IMR-90 (cell line): ENCODE results near the gene SLIT1. TPM values are rescaled to one million over a fixed set of nuclear protein-coding genes. Genes with fewer than 3 reads are reported as not detected.

ENCODE experiments used
- ATAC-seq: fragments of 200-7000 bp; cut with Tn5 transposase; 2 replicates; pipeline ENCODE4 v1.9.1; 2020; ENCODE audit warnings: low read depth, mild to moderate bottlenecking, moderate library complexity
- BruUV-seq: library from RNA; stranded (reverse); fragments of 400-500 nt; replicated peaks from 2 replicates; lab custom pipeline; 2021; lab: Mats Ljungman, UMichigan
- CTCF ChIA-PET: fragments of 300-600 bp; formaldehyde crosslinking; extraction: SDS; loops from one replicate; lab custom pipeline; 2021; ENCODE audit warnings: antibody characterized with exemption; lab: Yijun Ruan, JAX
- POLR2A ChIA-PET: fragments of 300-600 bp; sonication (Branson Sonifier 250); formaldehyde crosslinking; loops from one replicate; lab custom pipeline; 2022; ENCODE audit warnings: antibody characterized with exemption; ENCODE audit not compliant: unreplicated experiment; lab: Charles Lee
- DNase-seq: peaks from one replicate; pipeline ENCODE4 v3.0.0; 2013
- H2AFZ ChIP-seq: replicated peaks from 2 replicates; pipeline ENCODE3; 2013; ENCODE audit warnings: low read length, mild to moderate bottlenecking; ENCODE audit not compliant: poor library complexity
- H2AK5ac ChIP-seq: 2 replicates; pipeline ENCODE4 v1.6.1; 2013; ENCODE audit warnings: low read depth, low read length, inconsistent platforms
- H2AK9ac ChIP-seq: replicated peaks from 2 replicates; pipeline ENCODE3; 2013; ENCODE audit warnings: mild to moderate bottlenecking, low read depth, low read length, moderate library complexity; ENCODE audit not compliant: poor library complexity
- H2BK120ac ChIP-seq: 2 replicates; pipeline ENCODE4 v1.6.1; 2013; ENCODE audit warnings: low read depth, low read length, inconsistent platforms
- H2BK15ac ChIP-seq: 3 replicates; pipeline ENCODE4 v1.6.1; 2013; ENCODE audit warnings: low read depth, low read length, inconsistent platforms
- H2BK20ac ChIP-seq: 2 replicates; pipeline ENCODE4 v1.6.1; 2013; ENCODE audit warnings: low read depth, mild to moderate bottlenecking, inconsistent platforms, low read length, moderate library complexity
- H2BK5ac ChIP-seq: 2 replicates; pipeline ENCODE4 v1.6.1; 2013; ENCODE audit warnings: mild to moderate bottlenecking, low read depth, low read length, inconsistent platforms; ENCODE audit not compliant: poor library complexity, severe bottlenecking
- H3K14ac ChIP-seq: replicated peaks from 2 replicates; pipeline ENCODE4 v1.6.1; 2013; ENCODE audit warnings: low read depth, low read length, inconsistent platforms
- H3K18ac ChIP-seq: 2 replicates; pipeline ENCODE4 v1.6.1; 2013; ENCODE audit warnings: low read depth, low read length, control low read depth
- H3K23ac ChIP-seq: 2 replicates; pipeline ENCODE4 v1.6.1; 2013; ENCODE audit warnings: low read depth, low read length, inconsistent platforms
- H3K27ac ChIP-seq: 2 replicates; pipeline ENCODE4 v1.5.1; 2013; ENCODE audit warnings: mild to moderate bottlenecking, control low read depth, low read length; ENCODE audit not compliant: insufficient read depth
- H3K27me3 ChIP-seq: 2 replicates; pipeline ENCODE4 v1.6.1; 2013; ENCODE audit warnings: low read length; ENCODE audit not compliant: control insufficient read depth, insufficient read depth
- H3K36me3 ChIP-seq: 2 replicates; pipeline ENCODE4 v1.6.1; 2013; ENCODE audit warnings: low read length, mixed read lengths; ENCODE audit not compliant: control insufficient read depth, insufficient read depth
- H3K4ac ChIP-seq: 2 replicates; pipeline ENCODE4 v1.6.1; 2013; ENCODE audit warnings: low read depth, low read length, inconsistent platforms
- H3K4me1 ChIP-seq: 2 replicates; pipeline ENCODE4 v1.6.1; 2013; ENCODE audit warnings: low read length, mixed read lengths; ENCODE audit not compliant: control insufficient read depth, insufficient read depth
- H3K4me2 ChIP-seq: 2 replicates; pipeline ENCODE4 v1.6.1; 2013; ENCODE audit warnings: low read depth, mild to moderate bottlenecking, control low read depth, low read length, moderate library complexity
- H3K4me3 ChIP-seq: 2 replicates; pipeline ENCODE4 v1.5.1; 2013; ENCODE audit warnings: low read depth, mild to moderate bottlenecking, control low read depth, low read length, moderate library complexity; ENCODE audit not compliant: insufficient read depth
- H3K56ac ChIP-seq: 2 replicates; pipeline ENCODE4 v1.6.1; 2013; ENCODE audit warnings: low read length, inconsistent platforms; ENCODE audit not compliant: insufficient read depth; ENCODE audit errors: extremely low read depth
- H3K79me1 ChIP-seq, 2 experiments: 2 replicates each; pipeline ENCODE4 v1.6.1; 2013; ENCODE audit warnings: low read length in 2 of 2, inconsistent platforms in 1 of 2, low read depth in 1 of 2
- H3K9ac ChIP-seq: 2 replicates; pipeline ENCODE4 v1.6.1; 2013; ENCODE audit warnings: low read depth, low read length, control low read depth
- H3K9me1 ChIP-seq: 2 replicates; pipeline ENCODE4 v1.6.1; 2013; ENCODE audit warnings: low read length, inconsistent platforms; ENCODE audit not compliant: insufficient read depth
- H3K9me3 ChIP-seq: 2 replicates; pipeline ENCODE4 v1.6.1; 2013; ENCODE audit warnings: low read length; ENCODE audit not compliant: control insufficient read depth, insufficient read depth
- H4K20me1 ChIP-seq: 2 replicates; pipeline ENCODE4 v1.6.1; 2013; ENCODE audit warnings: low read length, inconsistent platforms; ENCODE audit not compliant: insufficient read depth
- H4K5ac ChIP-seq: 2 replicates; pipeline ENCODE4 v1.6.1; 2013; ENCODE audit warnings: mild to moderate bottlenecking, low read depth, low read length, control low read depth
- H4K8ac ChIP-seq, 2 experiments: 2 replicates each; pipeline ENCODE4 v1.6.1; 2013; ENCODE audit warnings: low read depth in 2 of 2, low read length in 2 of 2, control low read depth in 1 of 2, inconsistent platforms in 1 of 2
- H4K91ac ChIP-seq: 2 replicates; pipeline ENCODE4 v1.6.1; 2013; ENCODE audit warnings: low read depth, low read length, inconsistent platforms; ENCODE audit not compliant: insufficient read depth
- BHLHE40 ChIP-seq: fragments of 150-350 bp; IDR thresholded peaks from 2 replicates; pipeline ENCODE4 v1.6.1; 2016; ENCODE audit warnings: mild to moderate bottlenecking, low read depth, low read length
- CEBPB ChIP-seq: IDR thresholded peaks from 2 replicates; pipeline ENCODE4 v1.6.1; 2012; ENCODE audit warnings: low read depth, low read length, improper control_type of control experiment
- CHD1 ChIP-seq: IDR thresholded peaks from 2 replicates; pipeline ENCODE4 v1.6.1; 2012; ENCODE audit warnings: low read depth, low read length, improper control_type of control experiment
- CTCF ChIP-seq: conservative IDR thresholded peaks from 2 replicates; pipeline ENCODE4 v1.5.1; 2012; ENCODE audit warnings: mild to moderate bottlenecking, low read depth, low read length, improper control_type of control experiment
- FOS ChIP-seq: fragments of 150-350 bp; IDR thresholded peaks from 2 replicates; pipeline ENCODE4 v1.6.1; 2016; ENCODE audit warnings: low read depth, low read length
- MAFK ChIP-seq: IDR thresholded peaks from 2 replicates; pipeline ENCODE4 v1.6.1; 2012; ENCODE audit warnings: low read depth, low read length, improper control_type of control experiment
- MAZ ChIP-seq: IDR thresholded peaks from 2 replicates; pipeline ENCODE4 v1.6.1; 2012; ENCODE audit warnings: low read depth, mild to moderate bottlenecking, low read length, improper control_type of control experiment, moderate library complexity, borderline replicate concordance
- MXI1 ChIP-seq: IDR thresholded peaks from 2 replicates; pipeline ENCODE4 v1.6.1; 2012; ENCODE audit warnings: low read depth, mild to moderate bottlenecking, low read length, moderate library complexity, borderline replicate concordance
- NFE2L2 ChIP-seq: fragments of 150-350 bp; IDR thresholded peaks from 2 replicates; pipeline ENCODE4 v1.6.1; 2016; ENCODE audit warnings: low read depth, mild to moderate bottlenecking, low read length
- POLR2A ChIP-seq: IDR thresholded peaks from 2 replicates; pipeline ENCODE4 v1.6.1; 2012; ENCODE audit warnings: mild to moderate bottlenecking, low read depth, low read length
- RAD21 ChIP-seq: IDR thresholded peaks from 2 replicates; pipeline ENCODE4 v1.6.1; 2012; ENCODE audit warnings: low read length, improper control_type of control experiment
- RCOR1 ChIP-seq: IDR thresholded peaks from 2 replicates; pipeline ENCODE4 v1.6.1; 2012; ENCODE audit warnings: mild to moderate bottlenecking, low read length, improper control_type of control experiment; ENCODE audit not compliant: insufficient replicate concordance
- RFX5 ChIP-seq: IDR thresholded peaks from 2 replicates; pipeline ENCODE4 v1.8.0; 2012; ENCODE audit warnings: low read depth, mild to moderate bottlenecking, low read length, moderate library complexity
- SMC3 ChIP-seq: fragments of 150-350 bp; IDR thresholded peaks from 2 replicates; pipeline ENCODE4 v1.6.1; 2016; ENCODE audit warnings: low read depth, mild to moderate bottlenecking, antibody characterized with exemption, low read length, moderate library complexity
- WGBS, 2 experiments: methylation state at CpG; one replicate each; pipeline versions ENCODE4 v1.1.5 to v1.1.7; 2013; ENCODE audit warnings: missing lambda C conversion rate in 2 of 2; ENCODE audit not compliant: insufficient read length in 1 of 2; ENCODE audit errors: extremely low coverage in 2 of 2; 5-methylcytosine and 5-hydroxymethylcytosine counted together
- dilution Hi-C: fragments of 300-500 bp; cut with HindIII; formaldehyde crosslinking; loops from one replicate; pipeline ENCODE4 v1.14.3; 2018; ENCODE audit warnings: low sequenced_read_pairs; ENCODE audit not compliant: unreplicated experiment
- in situ Hi-C: fragments of 300-500 bp; cut with MboI; formaldehyde crosslinking; loops from 3 replicates; pipeline ENCODE4 v1.14.3; 2019; ENCODE audit warnings: low sequenced_read_pairs, inconsistent platforms, mixed read lengths
- intact Hi-C: fragments of 100-400 bp; cut with micrococcal nuclease; formaldehyde crosslinking; loops from 2 replicates; pipeline ENCODE4 v1.10.0; 2022
- polyA plus RNA-seq, 3 experiments: library from polyadenylated mRNA; depleted of rRNA; stranded (reverse); fragments of >200 nt; gene quantifications; 2 replicates each; pipeline ENCODE4 v1.2.3, GENCODE V29; 2012; ENCODE audit warnings: low replicate concordance in 1 of 3
- total RNA-seq: library from RNA; depleted of rRNA; stranded (reverse); fragments of >200 nt; gene quantifications from 2 replicates; pipeline ENCODE4 v1.2.3, GENCODE V29; 2012
- TF ChIP-seq, protein P1 (sequence below): fragments of 150-350 bp; IDR thresholded peaks from 2 replicates; pipeline ENCODE4 v1.6.1; 2016; ENCODE audit warnings: low read depth, mild to moderate bottlenecking, low read length, moderate library complexity, borderline replicate concordance
- TF ChIP-seq, protein P2 (sequence below): fragments of 150-350 bp; IDR thresholded peaks from 2 replicates; pipeline ENCODE4 v1.6.1; 2017; ENCODE audit warnings: mild to moderate bottlenecking, antibody characterized with exemption, low read length, low read depth

The SLIT1 gene
- total and polyA plus RNA-seq, 2 of the 4 experiments (the other 2 are of a cell fraction), result under 0.01 TPM

GRCh38 chr10:96982149-96982930, 203.4 kb downstream of the SLIT1 start:
- Histone ChIP-seq H3K9me3 (no peaks in the 10 kb centered on the region), H2BK5ac (no peak overlapping the region), H4K20me1 (no peaks in the 10 kb centered on the region), H2BK15ac (no peak overlapping the region), H3K4me2 (no peak overlapping the region), H3K9me1 (no peaks in the 10 kb centered on the region), H3K36me3 (peaks cover 12% of the 10 kb centered on the region), H2BK20ac (no peak overlapping the region), H2AFZ (no peak overlapping the region), H3K14ac (no peak overlapping the region), H4K5ac (no peak overlapping the region), H3K9ac (no peak overlapping the region), H2BK120ac (no peak overlapping the region), H4K91ac (no peak overlapping the region), H2AK5ac (no peak overlapping the region), H3K23ac (no peak overlapping the region), H3K56ac (no peak overlapping the region), H3K79me1 (no peaks in the 10 kb centered on the region), H2AK9ac (no peak overlapping the region), H3K18ac (no peak overlapping the region), H3K4ac (no peak overlapping the region), H3K27ac (no peak overlapping the region), H3K4me1 (no peaks in the 10 kb centered on the region), H4K8ac (no peak overlapping the region), H3K27me3 (no peaks in the 10 kb centered on the region), H3K4me3 (no peak overlapping the region)
- dilution Hi-C loops, result no loop called here
- ChIA-PET POLR2A (no interaction called here), CTCF (no interaction called here)
- in situ Hi-C loops, result no loop called here
- WGBS, 2 experiments, result 89% methylated on average over 4 of the region's 12 CpGs; no CpG with 5 or more reads in 1 of the 2 experiments
- TF ChIP-seq MAZ (no peak), RCOR1 (no peak), BHLHE40 (no peak), SMC3 (no peak), CTCF (no peak), MXI1 (no peak), RAD21 (no peak), NFE2L2 (no peak), MAFK (no peak), FOS (no peak), RFX5 (no peak), POLR2A (no peak), CEBPB (no peak), CHD1 (no peak)
- TF ChIP-seq, protein P1, sequence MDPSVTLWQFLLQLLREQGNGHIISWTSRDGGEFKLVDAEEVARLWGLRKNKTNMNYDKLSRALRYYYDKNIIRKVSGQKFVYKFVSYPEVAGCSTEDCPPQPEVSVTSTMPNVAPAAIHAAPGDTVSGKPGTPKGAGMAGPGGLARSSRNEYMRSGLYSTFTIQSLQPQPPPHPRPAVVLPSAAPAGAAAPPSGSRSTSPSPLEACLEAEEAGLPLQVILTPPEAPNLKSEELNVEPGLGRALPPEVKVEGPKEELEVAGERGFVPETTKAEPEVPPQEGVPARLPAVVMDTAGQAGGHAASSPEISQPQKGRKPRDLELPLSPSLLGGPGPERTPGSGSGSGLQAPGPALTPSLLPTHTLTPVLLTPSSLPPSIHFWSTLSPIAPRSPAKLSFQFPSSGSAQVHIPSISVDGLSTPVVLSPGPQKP, result no peak
- TF ChIP-seq, protein P2, sequence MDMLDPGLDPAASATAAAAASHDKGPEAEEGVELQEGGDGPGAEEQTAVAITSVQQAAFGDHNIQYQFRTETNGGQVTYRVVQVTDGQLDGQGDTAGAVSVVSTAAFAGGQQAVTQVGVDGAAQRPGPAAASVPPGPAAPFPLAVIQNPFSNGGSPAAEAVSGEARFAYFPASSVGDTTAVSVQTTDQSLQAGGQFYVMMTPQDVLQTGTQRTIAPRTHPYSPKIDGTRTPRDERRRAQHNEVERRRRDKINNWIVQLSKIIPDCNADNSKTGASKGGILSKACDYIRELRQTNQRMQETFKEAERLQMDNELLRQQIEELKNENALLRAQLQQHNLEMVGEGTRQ, result no peak
- intact Hi-C loops, result no loop called here
- DNase-seq (no peak), ATAC-seq (no peak)
- no TSS peak for BruUV-seq
